Stimulated activated memory B cell treated with anti-CD40 and anti-IgM and Interleukin-4, amounts not matched to agents 10 μg/mL and 1 μg/mL and 100 μg/mL, for 72 hours (primary cell): ENCODE measurements around the gene EVC.
A peak's percentile ranks its signal among the peaks of the same experiment; 100 is the strongest.

Experiments
- ATAC-seq: fragments of 150-1000 bp; cut with Tn5 transposase; 2 replicates; pipeline ENCODE4 v1.10.0; 2021
- H3K27ac Mint-ChIP-seq: one replicate; pipeline ENCODE4 v1.8.0; 2022; ENCODE audit warnings: mild to moderate bottlenecking, mixed read lengths
- H3K27me3 Mint-ChIP-seq: one replicate; pipeline ENCODE4 v1.8.0; 2022; ENCODE audit warnings: mixed read lengths
- H3K36me3 Mint-ChIP-seq: one replicate; pipeline ENCODE4 v1.8.0; 2022; ENCODE audit warnings: mixed read lengths
- H3K4me1 Mint-ChIP-seq: one replicate; pipeline ENCODE4 v1.8.0; 2022; ENCODE audit warnings: mixed read lengths
- H3K4me3 Mint-ChIP-seq: one replicate; pipeline ENCODE4 v1.8.0; 2022; ENCODE audit warnings: mild to moderate bottlenecking, moderate library complexity, mixed read lengths
- H3K9me3 Mint-ChIP-seq: one replicate; pipeline ENCODE4 v1.8.0; 2022; ENCODE audit warnings: mixed read lengths

EVC gene

GRCh38 chr4:5780831-5781480, 70.0 kb downstream of the EVC start:
- ATAC-seq = no peak
- Mint-ChIP-seq H3K4me1 (no peaks in the 10 kb centered on the region), H3K9me3 (peaks cover 4% of the 10 kb centered on the region), H3K36me3 (no peaks in the 10 kb centered on the region), H3K27ac (no peak overlapping the region), H3K27me3 (no peaks in the 10 kb centered on the region), H3K4me3 (no peak overlapping the region)

- Mint-ChIP-seq H3K27ac (no peak overlapping the region), H3K4me3 (no peak overlapping the region), H3K27me3 (no peaks in the 10 kb centered on the region), H3K36me3 (no peaks in the 10 kb centered on the region), H3K9me3 (no peaks in the 10 kb centered on the region), H3K4me1 (no peaks in the 10 kb centered on the region)
- no peak for ATAC-seq
These were observed 70.7 kb downstream of the EVC start for GRCh38 chr4:5781691-5782090.

- no peak overlapping the region for H3K27ac Mint-ChIP-seq
- H3K4me1 Mint-ChIP-seq = no peaks in the 10 kb centered on the region
- ATAC-seq = no peak
- peaks cover 3% of the 10 kb centered on the region for H3K9me3 Mint-ChIP-seq
- H3K4me3 Mint-ChIP-seq = no peak overlapping the region
- H3K27me3 Mint-ChIP-seq = no peaks in the 10 kb centered on the region
- no peaks in the 10 kb centered on the region for H3K36me3 Mint-ChIP-seq
These were observed 72.0 kb downstream of the EVC start for GRCh38 chr4:5782829-5783476.

GRCh38 chr4:5783486-5783885, 72.5 kb downstream of the EVC start:
- ATAC-seq = no peak
- H3K4me1 Mint-ChIP-seq = no peaks in the 10 kb centered on the region
- no peaks in the 10 kb centered on the region for H3K27me3 Mint-ChIP-seq
- H3K27ac Mint-ChIP-seq = no peak overlapping the region
- H3K36me3 Mint-ChIP-seq = no peaks in the 10 kb centered on the region
- H3K9me3 Mint-ChIP-seq = peaks cover 6% of the 10 kb centered on the region
- no peak overlapping the region for H3K4me3 Mint-ChIP-seq

GRCh38 chr4:5784021-5784420, 73.0 kb downstream of the EVC start:
- Mint-ChIP-seq H3K36me3 (no peaks in the 10 kb centered on the region), H3K4me1 (no peaks in the 10 kb centered on the region), H3K27ac (no peak overlapping the region), H3K4me3 (no peak overlapping the region), H3K27me3 (no peaks in the 10 kb centered on the region), H3K9me3 (peaks cover 8% of the 10 kb centered on the region)
- no peak for ATAC-seq

GRCh38 chr4:5784960-5785611, 74.1 kb downstream of the EVC start:
- Mint-ChIP-seq H3K36me3 (no peaks in the 10 kb centered on the region), H3K4me3 (no peak overlapping the region), H3K27ac (no peak overlapping the region), H3K4me1 (no peaks in the 10 kb centered on the region), H3K27me3 (no peaks in the 10 kb centered on the region), H3K9me3 (peaks cover 8% of the 10 kb centered on the region)
- ATAC-seq = no peak

- H3K36me3 Mint-ChIP-seq = no peaks in the 10 kb centered on the region
- no peak overlapping the region for H3K4me3 Mint-ChIP-seq
- H3K27me3 Mint-ChIP-seq = no peaks in the 10 kb centered on the region
- peaks cover 8% of the 10 kb centered on the region for H3K9me3 Mint-ChIP-seq
- no peaks in the 10 kb centered on the region for H3K4me1 Mint-ChIP-seq
- H3K27ac Mint-ChIP-seq = no peak overlapping the region
- ATAC-seq = no peak
These were observed 75.0 kb downstream of the EVC start for GRCh38 chr4:5785806-5786680.

GRCh38 chr4:5787311-5787710, 76.3 kb downstream of the EVC start:
- H3K9me3 Mint-ChIP-seq = peaks cover 8% of the 10 kb centered on the region
- no peak overlapping the region for H3K4me3 Mint-ChIP-seq

GRCh38 chr4:5788144-5788543, 77.1 kb downstream of the EVC start:
- no peak for ATAC-seq
- Mint-ChIP-seq H3K27me3 (no peaks in the 10 kb centered on the region), H3K4me1 (no peaks in the 10 kb centered on the region), H3K9me3 (peaks cover 8% of the 10 kb centered on the region), H3K4me3 (no peak overlapping the region), H3K27ac (no peak overlapping the region), H3K36me3 (no peaks in the 10 kb centered on the region)

More at GRCh38 chr4:5787311-5787710, 76.3 kb downstream of the EVC start:
- Mint-ChIP-seq H3K4me1 (no peaks in the 10 kb centered on the region), H3K36me3 (no peaks in the 10 kb centered on the region), H3K27ac (no peak overlapping the region), H3K27me3 (no peaks in the 10 kb centered on the region)
- ATAC-seq = no peak

- Mint-ChIP-seq H3K9me3 (peaks cover 8% of the 10 kb centered on the region), H3K27ac (no peak overlapping the region), H3K36me3 (no peaks in the 10 kb centered on the region), H3K4me1 (no peaks in the 10 kb centered on the region), H3K4me3 (no peak overlapping the region), H3K27me3 (no peaks in the 10 kb centered on the region)
- ATAC-seq = no peak
These were observed 78.1 kb downstream of the EVC start for GRCh38 chr4:5789141-5789540.

GRCh38 chr4:5790546-5790857, 79.5 kb downstream of the EVC start:
- Mint-ChIP-seq H3K9me3 (peaks cover 8% of the 10 kb centered on the region), H3K36me3 (no peaks in the 10 kb centered on the region), H3K27me3 (no peaks in the 10 kb centered on the region), H3K4me1 (no peaks in the 10 kb centered on the region), H3K27ac (no peak overlapping the region), H3K4me3 (no peak overlapping the region)
- no peak for ATAC-seq

GRCh38 chr4:5791654-5792053, 80.7 kb downstream of the EVC start:
- Mint-ChIP-seq H3K27me3 (no peaks in the 10 kb centered on the region), H3K36me3 (no peaks in the 10 kb centered on the region)

GRCh38 chr4:5793514-5793913, 82.5 kb downstream of the EVC start:
- peaks cover 6% of the 10 kb centered on the region for H3K27me3 Mint-ChIP-seq
- no peaks in the 10 kb centered on the region for H3K36me3 Mint-ChIP-seq
- H3K9me3 Mint-ChIP-seq = peaks cover 6% of the 10 kb centered on the region
- H3K27ac Mint-ChIP-seq = no peak overlapping the region
- H3K4me3 Mint-ChIP-seq = no peak overlapping the region
- ATAC-seq = no peak
- no peaks in the 10 kb centered on the region for H3K4me1 Mint-ChIP-seq

More at GRCh38 chr4:5791654-5792053, 80.7 kb downstream of the EVC start:
- no peaks in the 10 kb centered on the region for H3K4me1 Mint-ChIP-seq
- no peak overlapping the region for H3K27ac Mint-ChIP-seq
- peak; percentile 51 for ATAC-seq
- no peak overlapping the region for H3K4me3 Mint-ChIP-seq
- peaks cover 11% of the 10 kb centered on the region for H3K9me3 Mint-ChIP-seq

GRCh38 chr4:5795580-5795979, 84.6 kb downstream of the EVC start:
- H3K27ac Mint-ChIP-seq = no peak overlapping the region
- no peaks in the 10 kb centered on the region for H3K4me1 Mint-ChIP-seq
- H3K27me3 Mint-ChIP-seq = peaks cover 7% of the 10 kb centered on the region
- no peak overlapping the region for H3K4me3 Mint-ChIP-seq
- H3K36me3 Mint-ChIP-seq = no peaks in the 10 kb centered on the region
- ATAC-seq = no peak
- peaks cover 4% of the 10 kb centered on the region for H3K9me3 Mint-ChIP-seq

GRCh38 chr4:5796976-5797375, 86.0 kb downstream of the EVC start:
- H3K4me1 Mint-ChIP-seq = no peaks in the 10 kb centered on the region
- peaks cover 4% of the 10 kb centered on the region for H3K9me3 Mint-ChIP-seq
- H3K36me3 Mint-ChIP-seq = no peaks in the 10 kb centered on the region
- H3K27ac Mint-ChIP-seq = no peak overlapping the region
- ATAC-seq = no peak
- H3K27me3 Mint-ChIP-seq = peaks cover 7% of the 10 kb centered on the region
- H3K4me3 Mint-ChIP-seq = no peak overlapping the region
